NCI-H69 (cell line): ENCODE measurements around the gene PODNL1.
"Not testable (repeated sequence)": the region's sequence is repeated elsewhere in the genome, so short reads cannot be mapped to it uniquely, and the experiment has no call there.

Source experiments
- DNase-seq: peaks from one replicate; lab custom pipeline; 2025; lab: John Stamatoyannopoulos, UW

Gene PODNL1

GRCh38 chr19:13973479-13973878 lies 35.3 kb upstream of the PODNL1 start:
- DNase-seq = not testable (repeated sequence)

DNA sequence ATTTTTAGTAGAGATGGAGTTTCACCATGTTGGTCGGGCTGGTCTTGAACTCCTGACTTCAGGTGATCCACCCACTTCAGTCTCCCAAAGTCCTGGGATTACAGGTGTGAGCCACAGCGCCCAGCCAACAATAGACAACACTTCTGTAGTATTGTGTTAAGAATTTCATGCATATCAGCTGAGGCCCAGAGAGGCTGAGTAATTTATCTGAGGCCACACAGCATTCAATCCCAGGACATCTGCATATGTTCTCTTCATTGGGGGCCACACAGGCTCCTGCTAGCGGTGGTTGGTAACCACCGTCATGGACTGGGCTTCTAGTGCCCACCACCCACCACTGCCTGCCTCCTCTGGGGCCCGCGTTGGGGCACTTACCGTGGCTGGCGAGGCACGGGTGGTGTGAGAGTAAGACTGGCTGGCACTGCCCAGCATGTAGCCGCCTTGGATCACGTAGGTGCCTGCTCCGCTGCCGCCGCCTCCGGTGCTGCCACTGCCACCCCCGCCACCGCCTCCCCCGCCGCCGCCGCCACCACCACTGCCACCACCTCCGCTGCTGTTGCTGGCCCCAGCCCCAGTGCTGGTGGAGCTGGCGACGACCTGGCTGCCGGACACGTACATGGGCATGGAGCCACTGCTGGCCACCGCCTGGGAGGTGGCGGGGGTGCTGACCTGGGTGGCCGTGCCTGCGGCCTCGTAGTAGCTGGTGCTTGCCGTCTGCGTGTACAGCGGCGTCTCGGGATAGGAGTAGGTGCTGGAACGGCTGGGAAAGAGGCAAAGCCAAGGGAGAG lies 34.3 kb upstream of the PODNL1 start:
- no peak for DNase-seq

GRCh38 chr19:13971868-13972267 lies 33.7 kb upstream of the PODNL1 start:
- not testable (repeated sequence) for DNase-seq

DNA sequence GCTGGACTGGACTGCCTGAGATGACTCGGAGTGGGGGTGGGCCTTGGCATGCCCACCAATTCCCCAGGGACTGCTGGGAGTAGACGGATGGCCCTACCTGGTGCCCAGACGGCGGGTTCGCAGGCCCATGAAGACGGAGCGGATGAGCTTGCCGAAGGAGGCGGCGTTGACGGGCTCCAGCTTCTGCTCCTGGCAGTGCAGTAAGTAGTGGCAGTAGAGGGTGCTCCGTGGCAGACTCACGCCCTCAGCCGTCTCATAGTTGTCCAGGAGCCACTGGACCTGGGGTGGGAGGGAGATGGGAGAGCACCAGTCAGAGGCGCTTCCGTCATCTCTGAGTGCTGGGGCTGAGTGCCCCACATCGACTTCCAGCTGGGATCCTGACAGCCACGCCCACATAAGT lies 31.7 kb upstream of the PODNL1 start:
- no peak for DNase-seq

- no peak for DNase-seq
Measured at GRCh38 chr19:13968999-13969398, 30.8 kb upstream of the PODNL1 start.

GRCh38 chr19:13968383-13968935 lies 30.2 kb upstream of the PODNL1 start:
- no peak for DNase-seq

GRCh38 chr19:13967206-13967605 lies 29.0 kb upstream of the PODNL1 start:
- not testable (repeated sequence) for DNase-seq

DNA sequence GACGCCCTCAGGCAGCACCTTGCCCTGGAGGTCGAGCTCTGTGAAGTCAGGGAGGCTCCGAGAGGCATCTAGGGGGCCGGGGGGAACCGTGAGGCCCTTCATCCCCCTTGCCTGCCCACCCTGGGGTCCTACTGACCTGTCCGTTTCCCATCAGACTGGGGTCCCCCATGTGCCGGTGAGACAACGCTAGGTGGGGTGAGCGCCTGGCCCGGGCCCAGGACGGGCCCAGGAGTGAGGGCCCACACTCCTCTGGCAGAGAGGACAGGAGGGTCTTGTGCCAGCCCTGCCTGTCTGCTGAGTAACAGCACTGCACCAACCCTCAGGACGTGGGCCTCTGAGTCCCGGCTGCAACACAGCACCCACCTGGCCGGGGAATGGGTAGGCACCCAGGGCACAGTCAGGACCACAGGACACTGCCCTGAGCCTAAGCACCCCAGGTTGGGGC lies 28.5 kb upstream of the PODNL1 start:
- DNase-seq = no peak

DNA sequence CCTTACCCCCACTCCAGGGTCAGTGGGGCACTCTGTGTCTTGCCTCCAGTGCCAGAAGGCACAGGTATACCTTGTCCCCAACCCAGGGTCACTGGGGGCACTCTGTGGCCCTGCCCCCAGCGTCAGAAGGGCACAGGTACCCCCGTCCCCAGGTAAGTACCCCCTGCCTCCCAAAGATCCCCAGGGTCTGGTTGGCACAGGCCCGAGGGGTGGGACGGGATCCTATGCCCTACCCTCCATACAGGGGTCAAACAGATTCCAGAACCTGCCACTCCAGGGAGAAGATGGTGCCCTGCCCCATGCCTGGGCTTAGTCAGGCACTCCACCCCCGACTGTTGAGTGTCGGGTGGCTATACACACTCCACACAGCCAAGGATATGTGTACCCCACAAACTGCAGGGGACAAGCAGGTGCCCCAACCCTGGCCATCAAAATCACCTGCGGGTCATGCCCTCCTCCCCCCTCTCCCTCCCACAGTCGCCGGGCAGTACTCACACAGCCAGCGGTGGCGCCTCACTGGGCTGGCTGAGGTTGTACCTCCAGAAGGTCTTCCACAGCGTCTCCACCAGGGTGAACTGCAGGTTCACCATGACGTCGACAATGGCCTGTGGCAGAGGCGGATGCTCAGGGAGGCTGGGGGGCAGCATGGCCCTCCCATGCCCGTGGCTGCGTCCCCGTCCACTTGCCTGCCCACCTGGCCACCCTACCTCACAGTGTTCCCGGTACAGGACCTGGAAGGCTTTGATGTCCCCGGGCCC lies 27.9 kb upstream of the PODNL1 start:
- no peak for DNase-seq

- DNase-seq = no peak
Measured at GRCh38 chr19:13965377-13965896, 27.2 kb upstream of the PODNL1 start.

GRCh38 chr19:13964776-13965175 lies 26.6 kb upstream of the PODNL1 start:
- no peak for DNase-seq

DNA sequence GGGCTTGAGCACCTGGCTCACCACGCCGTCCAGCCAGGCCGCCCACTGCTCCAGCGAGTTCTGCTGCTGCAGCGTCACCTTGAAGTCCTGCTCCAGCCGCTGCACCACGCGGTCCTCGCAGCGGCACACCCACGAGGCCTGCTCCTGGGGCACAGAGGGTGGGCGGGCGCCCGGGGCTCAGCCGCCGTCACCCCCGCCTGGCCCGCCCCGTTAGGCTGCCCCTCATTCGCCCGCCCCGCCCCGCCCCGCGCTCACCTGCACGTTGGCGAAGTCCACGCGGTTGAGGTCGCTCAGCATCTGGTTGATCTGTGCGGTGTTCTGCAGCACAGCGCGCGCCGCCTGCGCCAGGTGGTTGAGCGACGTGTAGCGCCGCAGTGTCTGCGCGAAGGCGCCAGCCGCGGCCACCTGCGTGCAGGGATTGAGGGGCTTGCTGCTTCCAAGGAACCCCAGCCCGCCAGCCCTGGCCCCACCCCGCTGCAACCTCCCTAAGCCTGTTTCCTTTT lies 25.4 kb upstream of the PODNL1 start:
- DNase-seq = no peak

DNA sequence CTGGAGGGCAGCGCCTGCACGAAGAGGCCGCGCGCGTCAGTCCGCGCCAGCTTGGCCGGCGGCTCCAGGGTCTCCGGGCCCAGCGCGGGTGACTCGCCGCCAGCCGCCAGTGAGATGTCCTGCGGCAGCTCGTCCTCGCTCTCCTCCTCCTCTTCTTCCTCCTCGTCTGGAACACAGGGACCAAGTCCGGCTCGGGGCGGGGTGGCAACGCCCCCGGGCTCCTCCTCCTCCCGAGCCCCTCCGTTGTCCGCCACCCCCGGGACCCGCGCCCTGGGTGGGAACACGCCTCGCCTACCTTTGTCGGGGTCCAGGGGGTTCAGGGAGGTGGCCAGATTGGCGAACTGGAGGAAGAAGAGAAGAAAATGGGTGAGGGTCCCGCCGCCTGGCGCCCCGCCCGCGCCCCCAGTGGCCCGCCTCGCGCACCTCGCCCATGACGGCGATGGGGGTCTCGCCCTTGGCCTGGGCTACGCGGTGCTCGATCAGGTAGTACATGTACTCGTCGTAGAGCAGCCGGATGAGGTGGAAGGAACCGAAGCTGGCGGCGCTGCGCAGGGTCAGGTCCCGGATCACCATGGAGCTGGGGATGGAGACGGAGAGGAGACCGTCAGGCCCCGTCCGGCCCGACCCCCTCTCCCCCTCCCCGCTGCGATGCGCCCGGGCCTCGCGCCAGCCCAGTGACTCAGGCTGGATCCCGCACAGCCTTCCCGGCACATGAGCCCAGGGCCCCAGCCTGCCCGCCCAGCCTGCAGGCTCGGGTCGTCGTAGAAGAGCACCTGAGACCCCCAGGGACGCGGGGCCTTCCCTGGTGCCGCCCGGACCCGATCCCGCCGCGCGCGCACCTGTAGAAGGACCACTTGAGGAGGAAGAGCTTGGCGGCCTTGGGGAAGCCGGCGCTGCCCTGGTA lies 24.7 kb upstream of the PODNL1 start:
- no peak for DNase-seq

GRCh38 chr19:13961826-13962698 lies 23.8 kb upstream of the PODNL1 start:
- DNase-seq = no peak

DNA sequence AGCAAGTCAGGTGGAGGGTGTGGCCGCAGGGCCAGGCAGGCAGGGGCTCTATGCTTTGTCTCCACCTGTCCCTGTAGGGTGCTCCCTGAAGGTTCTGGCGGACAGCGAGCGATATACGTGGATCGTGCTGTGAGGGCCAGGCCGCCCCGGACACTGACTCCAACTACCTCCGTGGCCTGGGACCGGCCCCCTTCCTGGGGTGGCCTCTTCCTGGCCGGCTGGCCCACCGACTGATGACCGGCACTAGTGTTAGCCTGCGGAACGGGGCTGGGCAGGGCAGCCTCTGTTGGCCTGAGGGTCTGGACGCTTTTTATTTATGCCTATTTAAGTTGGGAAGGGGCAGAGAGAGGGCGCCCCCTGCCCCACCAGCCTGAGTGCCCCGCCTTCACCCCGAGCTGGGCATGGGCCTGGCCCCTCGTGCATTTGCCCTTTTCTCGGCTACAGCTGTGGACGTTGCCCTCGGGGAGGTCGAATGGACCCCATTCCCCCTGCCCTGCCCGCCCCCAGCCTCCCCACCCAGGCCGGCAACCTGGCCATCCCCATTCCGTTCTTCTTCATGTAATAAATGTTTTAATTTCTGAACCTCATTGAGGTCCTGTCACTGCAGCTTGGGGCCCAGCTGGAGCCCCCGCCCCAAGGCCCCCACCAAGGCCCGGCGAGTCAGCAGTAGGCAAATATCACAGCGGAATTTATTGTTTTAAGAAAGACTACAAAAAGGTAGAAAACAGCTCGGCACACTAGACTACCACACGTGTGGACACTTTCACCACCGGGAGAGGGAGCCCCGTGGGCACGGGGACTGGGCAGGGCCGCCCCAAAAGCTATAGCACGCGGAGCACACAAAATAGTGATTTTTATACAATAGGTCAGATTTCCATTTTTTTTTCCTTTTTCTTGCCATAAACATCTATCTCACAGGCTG lies 22.9 kb upstream of the PODNL1 start:
- DNase-seq = no peak

DNA sequence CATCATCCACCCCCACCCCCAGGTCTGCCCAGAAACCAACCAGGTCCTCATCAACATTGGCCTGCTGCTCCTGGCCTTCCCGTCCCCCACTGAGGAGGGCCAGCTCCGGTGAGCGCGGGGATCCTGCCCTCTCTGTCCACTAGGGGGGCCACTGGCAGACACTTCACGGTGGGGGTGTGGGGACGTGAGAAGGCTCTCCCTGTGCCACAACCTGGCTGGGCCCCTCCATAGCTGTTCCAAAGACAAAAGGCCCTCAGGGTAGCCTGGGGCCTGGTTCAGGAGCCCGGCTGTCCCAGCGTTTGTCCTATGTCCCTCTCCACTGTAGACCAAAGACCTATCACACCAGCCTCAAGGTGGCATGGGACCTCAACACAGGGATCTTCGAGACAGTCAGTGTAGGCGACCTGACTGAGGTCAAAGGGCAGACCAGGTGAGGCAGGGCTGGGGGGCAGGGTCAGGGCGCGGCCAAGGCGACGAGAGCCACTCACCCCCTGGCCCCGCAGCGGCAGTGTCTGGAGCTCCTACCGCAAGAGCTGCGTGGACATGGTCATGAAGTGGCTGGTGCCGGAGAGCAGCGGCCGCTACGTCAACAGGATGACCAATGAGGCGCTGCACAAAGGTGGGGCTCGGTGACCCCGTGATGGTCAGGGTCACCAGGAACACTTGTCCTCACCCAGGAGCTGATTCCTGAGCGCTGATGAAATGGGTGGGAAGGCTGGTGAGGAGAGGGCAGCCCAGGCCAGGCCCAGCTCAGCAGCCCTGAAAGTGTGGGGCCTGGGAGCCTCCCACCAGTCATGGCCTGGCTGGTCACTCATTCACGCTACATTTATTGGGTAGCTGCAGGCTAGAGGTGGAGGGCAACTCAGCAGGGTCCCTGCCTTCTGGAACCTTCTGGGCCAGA lies 22.0 kb upstream of the PODNL1 start:
- DNase-seq = no peak

- no peak for DNase-seq
Measured at GRCh38 chr19:13959141-13959961, 21.1 kb upstream of the PODNL1 start.
